H1 (cell line): ENCODE results near the gene MGLL. TPM values are rescaled to one million over a fixed set of nuclear protein-coding genes. Genes with fewer than 3 reads are reported as not detected.

ENCODE experiments used
- ASH2L ChIP-seq: fragments of 200-600, 300-600 bp; sonication (generic); IDR thresholded peaks from one replicate; pipeline ENCODE4 v1.7.1; 2017; ENCODE audit warnings: low read length
- CEBPB ChIP-seq: IDR thresholded peaks from 2 replicates; pipeline ENCODE4 v1.6.1; 2012; ENCODE audit warnings: low read depth, low read length
- FOSL1 ChIP-seq: IDR thresholded peaks from 2 replicates; pipeline ENCODE4 v1.6.1; 2011; ENCODE audit warnings: mild to moderate bottlenecking, low read depth, low read length, moderate library complexity; ENCODE audit not compliant: insufficient read depth
- JUND ChIP-seq: IDR thresholded peaks from 2 replicates; pipeline ENCODE4 v1.6.1; 2011; ENCODE audit warnings: mild to moderate bottlenecking, improper control_type of control experiment, low read length
- SIX5 ChIP-seq: IDR thresholded peaks from 2 replicates; pipeline ENCODE4 v1.6.1; 2011; ENCODE audit warnings: mild to moderate bottlenecking, low read depth, low read length
- polyA plus RNA-seq, 7 experiments: library from polyadenylated mRNA; depleted of rRNA in 3 of 7; stranded (reverse) in 5 of 7; unstranded in 2 of 7; fragments of >200 nt in 5 of 7; fragments of 200-250 nt in 2 of 7; gene quantifications; 1 replicate in 5 of 7; 2 replicates in 1 of 7; 4 replicates in 1 of 7; pipeline versions ENCODE4 v1.2.1 to v1.2.3, GENCODE V29; 2011 to 2013; ENCODE audit warnings: missing spikeins in 2 of 7, mixed read lengths in 2 of 7
- total RNA-seq: library from RNA; stranded (reverse); fragmentation: NEBNext Ultra II Directional; extraction: Animal tissue kit (Norgen Biotek cat#: 25700); gene quantifications from 2 replicates; pipeline ENCODE4 v1.2.1, GENCODE V29; 2021

The MGLL gene
- total and polyA plus RNA-seq, 2 of the 8 experiments (the other 6 are each of a cell fraction or from before 2014, with no cell fraction given), result 0.05 to 0.34 TPM

DNA sequence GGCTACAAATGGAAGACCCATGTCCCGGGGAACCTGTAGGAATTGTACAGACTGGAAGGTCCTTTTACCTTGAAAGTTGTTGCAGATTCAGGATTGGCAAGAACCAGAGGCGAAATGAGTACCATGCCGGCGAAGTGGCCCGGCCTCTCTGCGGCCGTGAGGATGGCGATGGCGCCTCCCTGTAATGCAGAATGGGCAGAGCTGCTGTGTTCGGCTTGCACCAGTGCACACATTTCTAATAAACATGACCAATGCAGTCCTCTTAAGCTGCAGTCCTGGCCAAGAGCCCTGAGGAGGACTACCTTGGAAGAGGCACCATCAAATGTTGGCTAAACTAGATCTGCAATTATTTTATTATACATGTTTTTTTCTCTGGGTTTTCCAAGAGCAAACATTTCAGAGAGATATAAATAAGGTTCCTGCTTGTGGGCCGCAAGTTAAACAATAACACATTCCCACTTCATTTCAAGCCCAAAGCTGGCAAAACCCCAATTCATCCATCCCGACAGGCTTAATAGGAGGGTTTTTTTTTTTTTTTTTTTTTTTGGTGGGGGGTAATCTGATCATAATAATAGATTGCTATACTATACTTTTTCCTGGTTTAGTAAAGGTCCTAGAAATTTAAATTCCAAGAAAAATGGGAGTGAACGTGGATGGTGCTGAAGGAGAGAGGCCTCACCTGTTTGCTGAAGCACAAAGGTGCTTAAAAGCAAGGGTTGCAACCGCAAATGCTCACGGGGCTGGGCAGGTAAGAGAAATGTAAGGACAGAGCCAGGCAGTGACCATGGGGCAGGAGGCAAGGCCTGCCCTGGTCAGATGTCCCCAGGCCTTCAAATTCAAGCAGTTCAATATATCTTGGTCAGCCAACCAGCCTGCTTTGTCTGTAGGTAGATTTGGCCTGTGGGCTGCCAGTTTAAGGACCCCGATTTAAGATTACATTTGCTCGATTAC, 101.1 kb downstream of the MGLL start (continued):
- TF ChIP-seq CEBPB, result no peak
- TF ChIP-seq SIX5, result no peak
- no peak for TF ChIP-seq JUND
- TF ChIP-seq FOSL1, result no peak
- TF ChIP-seq ASH2L, result no peak
